BLaER1 (cell line): ENCODE results near the gene LGALS12.
"Not testable (repeated sequence)": the region's sequence is repeated elsewhere in the genome, so short reads cannot be mapped to it uniquely, and the experiment has no call there.

Experiments used
- H3K27ac ChIP-seq: shearing (Covaris generic); formaldehyde crosslinking; 2 replicates; pipeline ENCODE4 v1.8.1; 2022
- H3K27me3 ChIP-seq: shearing (Covaris generic); formaldehyde crosslinking; 2 replicates; pipeline ENCODE4 v1.8.1; 2022
- H3K36me3 ChIP-seq: shearing (Covaris generic); formaldehyde crosslinking; 2 replicates; pipeline ENCODE4 v1.8.1; 2022
- H3K4me1 ChIP-seq: shearing (Covaris generic); formaldehyde crosslinking; 2 replicates; pipeline ENCODE4 v1.8.1; 2022
- H3K4me2 ChIP-seq: shearing (Covaris generic); formaldehyde crosslinking; 2 replicates; pipeline ENCODE4 v1.8.1; 2022
- H3K4me3 ChIP-seq: shearing (Covaris generic); formaldehyde crosslinking; 2 replicates; pipeline ENCODE4 v1.8.1; 2022
- H3K9ac ChIP-seq: shearing (Covaris generic); formaldehyde crosslinking; 2 replicates; pipeline ENCODE4 v1.8.1; 2022
- H3K9me3 ChIP-seq: shearing (Covaris generic); formaldehyde crosslinking; 2 replicates; pipeline ENCODE4 v1.8.1; 2022
- H4K20me1 ChIP-seq: shearing (Covaris generic); formaldehyde crosslinking; 2 replicates; pipeline ENCODE4 v1.8.1; 2022
- Cebpa-rat ChIP-seq: shearing (Covaris generic); IDR thresholded peaks from 2 replicates; pipeline ENCODE4 v1.8.1; 2022

The LGALS12 gene

DNA sequence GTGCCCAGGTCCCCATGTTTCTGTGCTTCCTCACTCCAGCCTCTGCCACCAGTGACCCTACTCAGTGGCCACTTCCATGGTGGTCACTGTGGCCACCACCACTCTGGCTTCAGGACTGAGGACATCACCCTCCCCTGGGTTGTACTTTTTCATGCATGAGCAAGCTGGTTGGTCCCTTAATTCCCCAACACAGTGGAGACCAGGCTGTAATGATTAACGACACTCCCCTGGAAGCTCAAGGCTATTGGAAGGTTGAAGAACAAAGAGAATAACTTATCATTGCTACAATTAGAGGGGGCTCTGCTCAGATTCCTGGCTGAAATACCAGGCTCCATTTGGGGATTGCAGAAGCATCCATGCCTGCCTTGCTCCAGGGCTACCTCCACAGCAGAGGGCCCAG is 41.2 kb downstream of the LGALS12 start:
- H3K9me3 ChIP-seq: no peaks in the 10 kb centered on the region
- no peaks in the 10 kb centered on the region for H3K27me3 ChIP-seq

GRCh38 chr11:63548178-63548577 is 42.3 kb downstream of the LGALS12 start:
- Histone ChIP-seq H3K27me3 (no peaks in the 10 kb centered on the region), H3K4me2 (no peak overlapping the region), H3K9me3 (no peaks in the 10 kb centered on the region)

More for the DNA sequence above, 41.2 kb downstream of the LGALS12 start:
- H3K4me1 ChIP-seq: peaks cover 25% of the 10 kb centered on the region
- H3K4me2 ChIP-seq: no peak overlapping the region
- no peak overlapping the region for H3K9ac ChIP-seq
- no peak overlapping the region for H3K27ac ChIP-seq
- H3K4me3 ChIP-seq: no peak overlapping the region
- no peaks in the 10 kb centered on the region for H4K20me1 ChIP-seq
- no peak for TF ChIP-seq Cebpa-rat
- peaks cover 9% of the 10 kb centered on the region; the same call in 1 of the 2 replicates for H3K36me3 ChIP-seq

DNA sequence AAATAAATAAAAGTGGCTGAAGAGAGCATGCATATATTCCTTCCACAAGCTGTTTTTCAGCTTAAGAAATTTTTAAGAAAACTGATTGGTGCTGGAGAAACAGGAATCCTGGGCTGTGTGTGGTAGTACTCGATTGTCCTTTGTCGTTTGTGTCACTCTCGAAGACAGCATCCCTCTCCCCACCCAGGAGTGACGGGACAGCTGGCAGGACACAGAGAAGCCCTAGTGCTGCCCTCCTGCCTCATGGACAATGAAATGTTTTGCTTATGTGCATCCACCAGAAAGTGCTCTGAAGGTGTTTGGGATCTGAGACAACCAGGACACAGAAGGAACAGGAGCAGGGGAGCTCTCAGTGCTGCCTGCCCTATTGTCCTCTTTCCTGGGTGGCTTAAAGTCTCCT is 43.5 kb downstream of the LGALS12 start:
- H4K20me1 ChIP-seq: no peaks in the 10 kb centered on the region
- no peaks in the 10 kb centered on the region for H3K9me3 ChIP-seq
- no peak overlapping the region for H3K4me3 ChIP-seq
- H3K4me2 ChIP-seq: no peak overlapping the region
- no peak for TF ChIP-seq Cebpa-rat
- H3K9ac ChIP-seq: no peak overlapping the region
- peaks cover 8% of the 10 kb centered on the region; the same call in 1 of the 2 replicates for H3K36me3 ChIP-seq
- H3K4me1 ChIP-seq: peaks cover 30% of the 10 kb centered on the region
- H3K27ac ChIP-seq: no peak overlapping the region
- no peaks in the 10 kb centered on the region for H3K27me3 ChIP-seq

More at GRCh38 chr11:63548178-63548577, 42.3 kb downstream of the LGALS12 start:
- Histone ChIP-seq H3K27ac (no peak overlapping the region), H3K9ac (no peak overlapping the region), H4K20me1 (no peaks in the 10 kb centered on the region), H3K4me3 (no peak overlapping the region), H3K36me3 (peaks cover 9% of the 10 kb centered on the region; the same call in 1 of the 2 replicates), H3K4me1 (peaks cover 30% of the 10 kb centered on the region)
- no peak for TF ChIP-seq Cebpa-rat

DNA sequence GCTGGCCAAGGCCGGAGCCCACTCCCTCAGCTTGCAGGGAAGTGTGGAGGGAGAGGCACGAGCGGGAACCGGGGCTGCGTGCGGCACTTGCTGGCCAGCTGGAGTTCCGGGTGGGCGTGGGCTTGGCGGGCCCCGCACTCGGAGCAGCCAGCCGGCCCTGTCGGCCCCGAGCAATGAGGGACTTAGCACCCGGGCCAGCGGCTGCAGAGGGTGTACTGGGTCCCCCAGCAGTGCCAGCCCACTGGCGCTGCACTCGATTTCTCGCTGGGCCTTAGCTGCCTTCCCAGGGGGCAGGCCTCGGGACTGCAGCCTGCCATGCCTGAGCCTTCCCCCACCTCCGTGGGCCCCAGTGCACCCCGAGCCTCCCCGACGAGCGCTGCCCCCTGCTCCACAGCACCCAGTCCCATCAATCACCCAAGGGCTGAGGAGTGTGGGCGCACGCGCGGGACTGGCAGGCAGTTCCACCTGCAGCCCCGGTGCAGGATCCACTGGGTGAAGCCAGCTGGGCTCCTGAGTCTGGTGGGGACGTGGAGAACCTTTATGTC is 44.3 kb downstream of the LGALS12 start:
- H3K27me3 ChIP-seq, H3K4me2 ChIP-seq, H3K36me3 ChIP-seq, H3K9ac ChIP-seq, H4K20me1 ChIP-seq, H3K27ac ChIP-seq, H3K9me3 ChIP-seq, H3K4me3 ChIP-seq: not testable (repeated sequence)
- peaks cover 35% of the 10 kb centered on the region for H3K4me1 ChIP-seq

- TF ChIP-seq Cebpa-rat: no peak
- H3K27me3 ChIP-seq: no peaks in the 10 kb centered on the region
- no peak overlapping the region for H3K9ac ChIP-seq
- H3K4me2 ChIP-seq: no peak overlapping the region
- no peaks in the 10 kb centered on the region for H3K36me3 ChIP-seq
- H4K20me1 ChIP-seq: no peaks in the 10 kb centered on the region
- no peaks in the 10 kb centered on the region for H3K9me3 ChIP-seq
- no peak overlapping the region for H3K4me3 ChIP-seq
- H3K4me1 ChIP-seq: peaks cover 25% of the 10 kb centered on the region
- no peak overlapping the region for H3K27ac ChIP-seq
Measured at GRCh38 chr11:63551091-63551888, 45.4 kb downstream of the LGALS12 start.

DNA sequence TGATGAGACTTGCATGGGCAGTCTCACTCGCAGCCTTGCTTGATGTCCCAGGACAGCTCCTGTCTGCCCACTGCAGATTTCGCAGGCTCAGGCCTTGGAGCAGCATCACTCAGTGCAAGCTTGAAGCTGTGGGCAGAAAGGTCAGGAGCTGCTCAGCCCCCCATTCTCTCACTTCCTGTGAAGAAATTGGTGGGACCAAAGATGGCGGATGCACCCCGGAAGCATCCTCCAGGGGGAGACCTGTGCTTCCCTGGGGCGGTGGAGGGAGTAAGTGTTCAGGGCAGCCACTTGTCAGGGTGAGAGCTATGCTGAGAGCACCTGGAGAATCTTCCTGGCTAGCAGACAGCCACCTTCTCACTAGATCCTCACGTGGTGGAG is 46.0 kb downstream of the LGALS12 start:
- no peak overlapping the region for H3K9ac ChIP-seq
- H3K4me1 ChIP-seq: peaks cover 25% of the 10 kb centered on the region
- H3K36me3 ChIP-seq: no peaks in the 10 kb centered on the region
- H3K4me2 ChIP-seq: no peak overlapping the region
- no peaks in the 10 kb centered on the region for H3K9me3 ChIP-seq
- H3K27ac ChIP-seq: no peak overlapping the region
- TF ChIP-seq Cebpa-rat: no peak
- no peaks in the 10 kb centered on the region for H4K20me1 ChIP-seq
- H3K27me3 ChIP-seq: no peaks in the 10 kb centered on the region
- H3K4me3 ChIP-seq: no peak overlapping the region

GRCh38 chr11:63552921-63553320 is 47.0 kb downstream of the LGALS12 start:
- no peak overlapping the region for H3K9ac ChIP-seq
- H4K20me1 ChIP-seq: no peaks in the 10 kb centered on the region
- H3K4me2 ChIP-seq: peak overlapping the region; percentile 75
- no peaks in the 10 kb centered on the region for H3K9me3 ChIP-seq
- no peak overlapping the region; the same call in 1 of the 2 replicates for H3K27ac ChIP-seq
- no peaks in the 10 kb centered on the region for H3K36me3 ChIP-seq
- H3K4me3 ChIP-seq: no peak overlapping the region
- no peak for TF ChIP-seq Cebpa-rat
- peaks cover 29% of the 10 kb centered on the region for H3K4me1 ChIP-seq
- H3K27me3 ChIP-seq: no peaks in the 10 kb centered on the region

- TF ChIP-seq Cebpa-rat: no peak
- no peaks in the 10 kb centered on the region for H3K27me3 ChIP-seq
- peak overlapping the region; percentile 33; the same call in 1 of the 2 replicates for H3K9ac ChIP-seq
- no peaks in the 10 kb centered on the region for H3K36me3 ChIP-seq
- no peaks in the 10 kb centered on the region for H4K20me1 ChIP-seq
- H3K9me3 ChIP-seq: no peaks in the 10 kb centered on the region
- peak overlapping the region; percentile 41; the same call in 1 of the 2 replicates for H3K4me3 ChIP-seq
- H3K4me1 ChIP-seq: peaks cover 29% of the 10 kb centered on the region
- H3K27ac ChIP-seq: peak overlapping the region; percentile 56
- H3K4me2 ChIP-seq: peak overlapping the region; percentile 75
Measured at GRCh38 chr11:63553759-63554158, 47.9 kb downstream of the LGALS12 start.

DNA sequence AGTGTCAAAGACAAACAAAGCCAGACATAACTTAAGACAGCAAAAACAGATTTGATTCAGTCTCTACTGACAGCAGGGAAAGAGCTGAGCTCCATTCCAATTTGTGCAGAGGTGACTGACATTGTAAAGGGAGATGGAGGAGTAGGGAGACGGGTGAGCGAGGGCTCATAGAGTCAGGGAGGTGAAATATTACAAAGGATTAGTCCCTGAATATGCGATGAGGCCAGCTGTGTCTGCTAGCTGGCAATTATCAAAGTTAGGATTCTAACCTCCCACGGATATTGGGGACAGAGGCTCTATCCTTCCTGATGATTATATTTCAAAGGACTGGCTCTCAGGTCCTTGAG is 49.0 kb downstream of the LGALS12 start:
- Histone ChIP-seq H3K9me3 (no peaks in the 10 kb centered on the region), H3K4me3 (no peak overlapping the region), H3K9ac (no peak overlapping the region; the same call in 1 of the 2 replicates), H3K36me3 (no peaks in the 10 kb centered on the region), H3K4me2 (peak overlapping the region; percentile 75), H3K4me1 (peaks cover 29% of the 10 kb centered on the region), H4K20me1 (no peaks in the 10 kb centered on the region), H3K27ac (0 out of 2 replicates have a peak overlapping the region, but pooled peaks have one; percentile 56), H3K27me3 (no peaks in the 10 kb centered on the region)
- no peak for TF ChIP-seq Cebpa-rat

DNA sequence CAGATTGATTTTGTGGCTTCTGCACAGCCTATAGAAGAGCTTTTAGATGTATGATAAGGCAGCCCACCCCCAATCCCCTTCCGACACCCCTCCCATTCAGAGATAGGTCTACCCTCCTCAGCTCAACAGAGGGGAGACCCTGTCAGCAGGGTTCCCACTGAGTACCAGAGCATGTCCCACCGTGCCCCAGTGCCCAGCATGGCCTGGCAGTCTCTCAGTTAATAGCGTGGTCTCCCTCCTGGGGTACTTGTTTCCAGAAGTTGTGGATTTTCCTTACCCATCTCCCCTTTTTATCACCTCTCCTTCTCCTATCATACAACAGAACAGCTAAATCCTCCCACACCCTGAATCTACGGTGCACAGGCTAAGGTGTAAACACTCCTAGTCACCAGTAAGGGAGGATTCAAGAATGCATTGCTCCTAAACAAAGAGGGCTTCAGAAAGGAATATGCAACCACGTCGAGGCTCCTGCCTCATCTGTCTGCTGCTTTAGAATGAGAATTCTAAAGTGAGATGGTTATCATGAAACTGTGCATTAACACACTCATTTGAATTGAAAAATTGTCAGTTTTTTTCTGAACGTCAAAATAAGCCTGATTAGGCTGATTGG is 50.6 kb downstream of the LGALS12 start:
- no peak for TF ChIP-seq Cebpa-rat
- peaks cover 45% of the 10 kb centered on the region for H3K4me1 ChIP-seq
- H3K9ac ChIP-seq: no peak overlapping the region
- no peaks in the 10 kb centered on the region for H4K20me1 ChIP-seq
- no peak overlapping the region for H3K4me2 ChIP-seq
- no peak overlapping the region for H3K4me3 ChIP-seq
- no peaks in the 10 kb centered on the region for H3K27me3 ChIP-seq
- H3K9me3 ChIP-seq: no peaks in the 10 kb centered on the region
- H3K36me3 ChIP-seq: no peaks in the 10 kb centered on the region
- H3K27ac ChIP-seq: no peak overlapping the region
